Measurements from ENCODE around the gene NHLRC2. TPM values are rescaled to one million over a fixed set of nuclear protein-coding genes. Genes with fewer than 3 reads are reported as not detected.

Gene NHLRC2
- total and polyA plus RNA-seq, 2 of the 13 experiments (the other 11 are each of a cell fraction or from before 2014, with no cell fraction given): 7.6 to 12.7 TPM

DNA sequence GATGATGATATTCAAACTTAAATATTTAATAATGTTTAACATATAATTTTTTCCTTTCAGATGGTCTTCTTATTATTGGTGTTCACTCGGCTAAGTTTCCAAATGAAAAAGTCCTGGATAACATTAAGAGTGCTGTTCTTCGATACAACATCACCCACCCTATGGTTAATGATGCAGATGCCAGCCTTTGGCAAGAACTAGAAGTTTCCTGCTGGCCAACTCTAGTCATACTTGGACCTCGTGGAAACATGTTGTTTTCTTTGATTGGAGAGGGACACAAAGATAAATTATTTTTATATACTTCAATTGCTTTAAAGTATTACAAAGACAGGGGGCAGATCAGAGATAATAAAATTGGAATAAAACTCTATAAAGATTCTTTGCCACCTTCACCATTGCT is 22.0 kb downstream of the NHLRC2 start (continued):
- TF ChIP-seq ZNF296 (CRISPR knock-in tag; conservative IDR thresholded peaks at IDR 0.05): no peak
- no peak for TF ChIP-seq RARG (CRISPR knock-in tag; IDR thresholded peaks at IDR 0.05; ENCODE audit: low read depth)

- DNase-seq (ENCODE audit: low spot score): no peak
- Histone ChIP-seq H3K4me1 (ENCODE audit: insufficient read depth, low read length) (no peaks in the 10 kb centered on the region), H3K4me3 (replicated peaks in 1 of 3; ENCODE audit: insufficient read depth in 1 of 3, low read depth in 2 of 3, low read length in 3 of 3) (no peak overlapping the region), H3K9me3 (ENCODE audit: low read length) (no peaks in the 10 kb centered on the region), H4K20me1 (ENCODE audit: insufficient read depth, low read length) (no peaks in the 10 kb centered on the region), H3K79me2 (ENCODE audit: insufficient read depth, low read length) (peaks cover 4% of the 10 kb centered on the region), H3K27me3 (ENCODE audit: control insufficient read depth in 1 of 2, insufficient read depth in 2 of 2, low read length in 2 of 2) (no peaks in the 10 kb centered on the region), H3K36me3 (replicated peaks in 1 of 2; ENCODE audit: control insufficient read depth in 1 of 2, insufficient read depth in 2 of 2, low read length in 2 of 2) (peaks cover 0 to 13% of the 10 kb centered on the region in 2 experiments; a peak in 2 of 5 replicates), H3K27ac (ENCODE audit: extremely low read length, insufficient read depth, low read length) (no peak overlapping the region), H3K9ac (ENCODE audit: insufficient read depth, low read depth, low read length) (no peak overlapping the region), H2AFZ (ENCODE audit: low read length) (no peak overlapping the region), H3K4me2 (ENCODE audit: low read depth, low read length) (no peak overlapping the region)
- ATAC-seq: no peak
- ChIA-PET CTCF (ENCODE audit: low intra/inter-chr PET ratio, low total read pairs) (no interaction called here), POLR2A (no interaction called here)
- intact Hi-C loops (cut with micrococcal nuclease; ENCODE audit: unreplicated experiment) (no loop called here), in situ Hi-C loops (cut with HindIII; ENCODE audit: extremely low pct_ligation_motif_present, low pct_unique_long_range_greater_than_20kb) (no loop called here)
- WGBS (ENCODE audit: low lambda C conversion rate): 100% methylated on average over 2 of the region's 2 CpGs
- no TSS peak for BruUV-seq (replicated peaks)
- TF ChIP-seq ZNF607 (CRISPR knock-in tag; IDR thresholded peaks at IDR 0.05; ENCODE audit: borderline replicate concordance) (no peak), ZNF33A (CRISPR knock-in tag; IDR thresholded peaks at IDR 0.05; ENCODE audit: borderline replicate concordance) (no peak), ZNF276 (CRISPR knock-in tag; IDR thresholded peaks at IDR 0.05; ENCODE audit: low read depth) (no peak), ZNF678 (CRISPR knock-in tag; IDR thresholded peaks at IDR 0.05) (no peak), ZNF883 (CRISPR knock-in tag; IDR thresholded peaks at IDR 0.05; ENCODE audit: not compliant biosample characterization) (no peak), HDAC2 (CRISPR knock-in tag; IDR thresholded peaks at IDR 0.05) (no peak), ZSCAN31 (CRISPR knock-in tag; IDR thresholded peaks at IDR 0.05; ENCODE audit: low read depth) (no peak), ZNF564 (CRISPR knock-in tag; IDR thresholded peaks at IDR 0.05) (no peak), NKX3-1 (CRISPR knock-in tag; IDR thresholded peaks at IDR 0.05) (no peak), PHF21A (CRISPR knock-in tag; IDR thresholded peaks at IDR 0.05) (no peak)
- TF ChIP-seq, protein P1, sequence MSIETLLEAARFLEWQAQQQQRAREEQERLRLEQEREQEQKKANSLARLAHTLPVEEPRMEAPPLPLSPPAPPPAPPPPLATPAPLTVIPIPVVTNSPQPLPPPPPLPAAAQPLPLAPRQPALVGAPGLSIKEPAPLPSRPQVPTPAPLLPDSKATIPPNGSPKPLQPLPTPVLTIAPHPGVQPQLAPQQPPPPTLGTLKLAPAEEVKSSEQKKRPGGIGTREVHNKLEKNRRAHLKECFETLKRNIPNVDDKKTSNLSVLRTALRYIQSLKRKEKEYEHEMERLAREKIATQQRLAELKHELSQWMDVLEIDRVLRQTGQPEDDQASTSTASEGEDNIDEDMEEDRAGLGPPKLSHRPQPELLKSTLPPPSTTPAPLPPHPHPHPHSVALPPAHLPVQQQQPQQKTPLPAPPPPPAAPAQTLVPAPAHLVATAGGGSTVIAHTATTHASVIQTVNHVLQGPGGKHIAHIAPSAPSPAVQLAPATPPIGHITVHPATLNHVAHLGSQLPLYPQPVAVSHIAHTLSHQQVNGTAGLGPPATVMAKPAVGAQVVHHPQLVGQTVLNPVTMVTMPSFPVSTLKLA (IDR thresholded peaks at IDR 0.05): no peak
- FAIRE-seq: no peak
Observed at GRCh38 chr10:113879691-113880090, 25.2 kb downstream of the NHLRC2 start.
